ENCODE measurements around the gene FRMD4A.

FRMD4A gene

GRCh38 chr10:14009371-14010100 is 321.2 kb downstream of the FRMD4A start:
- DNase-seq = peak; percentile 75

GRCh38 chr10:14008740-14009080 is 322.0 kb downstream of the FRMD4A start:
- DNase-seq = no peak

GRCh38 chr10:14004536-14004935 is 326.2 kb downstream of the FRMD4A start:
- DNase-seq = no peak

- no peak for DNase-seq
Observed at GRCh38 chr10:14003517-14004184, 327.1 kb downstream of the FRMD4A start.

- DNase-seq = no peak
Observed at GRCh38 chr10:14001298-14002040, 329.3 kb downstream of the FRMD4A start.

GRCh38 chr10:13998163-13998835 is 332.4 kb downstream of the FRMD4A start:
- no peak for DNase-seq

GRCh38 chr10:13997650-13998049 is 333.1 kb downstream of the FRMD4A start:
- DNase-seq = no peak

GRCh38 chr10:13994932-13995331 is 335.8 kb downstream of the FRMD4A start:
- no peak for DNase-seq

GRCh38 chr10:13993673-13994089 is 337.0 kb downstream of the FRMD4A start:
- no peak for DNase-seq

- DNase-seq = no peak
Observed at GRCh38 chr10:13993169-13993568, 337.6 kb downstream of the FRMD4A start.

GRCh38 chr10:13991353-13991752 is 339.4 kb downstream of the FRMD4A start:
- DNase-seq = no peak

GRCh38 chr10:13990946-13991345 is 339.8 kb downstream of the FRMD4A start:
- peak; percentile 69 for DNase-seq

- peak; percentile 66 for DNase-seq
Observed at GRCh38 chr10:13990392-13990805, 340.3 kb downstream of the FRMD4A start.

- no peak for DNase-seq
Observed at GRCh38 chr10:13989616-13990015, 341.1 kb downstream of the FRMD4A start.

- DNase-seq = no peak
Observed at GRCh38 chr10:13987446-13987845, 343.3 kb downstream of the FRMD4A start.

GRCh38 chr10:13984647-13985155 is 346.0 kb downstream of the FRMD4A start:
- no peak for DNase-seq

- no peak for DNase-seq
Observed at GRCh38 chr10:13983035-13983434, 347.7 kb downstream of the FRMD4A start.

- DNase-seq = no peak
Observed at GRCh38 chr10:13978533-13979115, 352.1 kb downstream of the FRMD4A start.

- DNase-seq = no peak
Observed at GRCh38 chr10:13977861-13978532, 352.7 kb downstream of the FRMD4A start.

- DNase-seq = no peak
Observed at GRCh38 chr10:13973742-13974141, 357.0 kb downstream of the FRMD4A start.

- no peak for DNase-seq
Observed at GRCh38 chr10:13972609-13973008, 358.1 kb downstream of the FRMD4A start.
